Measurements from ENCODE around the gene DPF3. TPM values are rescaled to one million over a fixed set of nuclear protein-coding genes. Genes with fewer than 3 reads are reported as not detected.
A peak's percentile ranks its signal among the peaks of the same experiment; 100 is the strongest.

The DPF3 gene
- 6.0 TPM for polyA plus RNA-seq

- H3K4me1 Mint-ChIP-seq: peaks cover 10 to 21% (median 14%) of the 10 kb centered on the region in 3 donors
- no peaks in the 10 kb centered on the region for H3K9me3 Mint-ChIP-seq
- no peaks in the 10 kb centered on the region for H3K36me3 Mint-ChIP-seq
- H3K4me3 Mint-ChIP-seq: peak within 1 kb of the TSS; percentile 97 to 99 (median 98)
- H3K27me3 Mint-ChIP-seq: peaks cover 11% of the 10 kb centered on the region
- H3K27ac Mint-ChIP-seq: peak within 1 kb of the TSS; percentile 83 to 94 (median 89)
These were observed at the start of gene DPF3 for GRCh38 chr14:72893636-72894322. TSS of gene DPF3 (minus strand) at chr14:72894101. CDS start at chr14:72894088, 13 bp downstream.

- Mint-ChIP-seq H3K27ac (no peak overlapping the region), H3K9me3 (no peaks in the 10 kb centered on the region), H3K36me3 (peaks cover 6% of the 10 kb centered on the region), H3K4me3 (no peak overlapping the region), H3K4me1 (peaks cover 0 to 1% (median 0%) of the 10 kb centered on the region in 3 donors), H3K27me3 (no peaks in the 10 kb centered on the region)
These were observed 49.0 kb upstream of the DPF3 start for GRCh38 chr14:72942934-72943333.

GRCh38 chr14:72941286-72941985 lies 47.5 kb upstream of the DPF3 start:
- Mint-ChIP-seq H3K4me1 (peaks cover 5 to 9% (median 7%) of the 10 kb centered on the region in 3 donors), H3K27ac (peak overlapping the region in 1 of 3 donors; percentile 45), H3K36me3 (peaks cover 9% of the 10 kb centered on the region), H3K9me3 (no peaks in the 10 kb centered on the region), H3K4me3 (peak overlapping the region in 1 of 4 donors; percentile 18), H3K27me3 (no peaks in the 10 kb centered on the region)

GRCh38 chr14:72939630-72940029 lies 45.7 kb upstream of the DPF3 start:
- H3K27ac Mint-ChIP-seq: no peak overlapping the region
- no peaks in the 10 kb centered on the region for H3K27me3 Mint-ChIP-seq
- no peaks in the 10 kb centered on the region for H3K9me3 Mint-ChIP-seq
- peaks cover 5 to 13% (median 11%) of the 10 kb centered on the region in 3 donors for H3K4me1 Mint-ChIP-seq
- peaks cover 9% of the 10 kb centered on the region for H3K36me3 Mint-ChIP-seq
- H3K4me3 Mint-ChIP-seq: no peak overlapping the region

GRCh38 chr14:72932893-72933292 lies 39.0 kb upstream of the DPF3 start:
- Mint-ChIP-seq H3K36me3 (peaks cover 5% of the 10 kb centered on the region), H3K27me3 (no peaks in the 10 kb centered on the region), H3K4me1 (peaks cover 8 to 26% (median 21%) of the 10 kb centered on the region in 3 donors), H3K9me3 (no peaks in the 10 kb centered on the region), H3K27ac (no peak overlapping the region), H3K4me3 (no peak overlapping the region)

GRCh38 chr14:72929316-72930080 lies 35.6 kb upstream of the DPF3 start:
- Mint-ChIP-seq H3K27me3 (peaks cover 4% of the 10 kb centered on the region), H3K36me3 (peaks cover 2% of the 10 kb centered on the region), H3K4me1 (peaks cover 9 to 20% (median 18%) of the 10 kb centered on the region in 3 donors), H3K27ac (peak overlapping the region in 1 of 3 donors; percentile 12), H3K9me3 (no peaks in the 10 kb centered on the region), H3K4me3 (peak overlapping the region in 1 of 4 donors; percentile 51)

GRCh38 chr14:72928872-72929271 lies 35.0 kb upstream of the DPF3 start:
- no peaks in the 10 kb centered on the region for H3K9me3 Mint-ChIP-seq
- no peak overlapping the region for H3K27ac Mint-ChIP-seq
- peaks cover 11 to 20% (median 18%) of the 10 kb centered on the region in 3 donors for H3K4me1 Mint-ChIP-seq
- peaks cover 2% of the 10 kb centered on the region for H3K36me3 Mint-ChIP-seq
- no peak overlapping the region for H3K4me3 Mint-ChIP-seq
- H3K27me3 Mint-ChIP-seq: peaks cover 4% of the 10 kb centered on the region

GRCh38 chr14:72926292-72927028 lies 32.6 kb upstream of the DPF3 start, which contains the start of gene DCAF4:
TSS of gene DCAF4 (plus strand) at chr14:72926464. CDS start at chr14:72937979, 11,515 bp downstream.
- H3K9me3 Mint-ChIP-seq: no peaks in the 10 kb centered on the region
- peak within 1 kb of the TSS; percentile 92 to 99 (median 94) for H3K4me3 Mint-ChIP-seq
- H3K27ac Mint-ChIP-seq: peak within 1 kb of the TSS; percentile 93 to 97 (median 94)
- peaks cover 9 to 13% (median 11%) of the 10 kb centered on the region in 3 donors for H3K4me1 Mint-ChIP-seq
- H3K27me3 Mint-ChIP-seq: peaks cover 4% of the 10 kb centered on the region
- peaks cover 2% of the 10 kb centered on the region for H3K36me3 Mint-ChIP-seq

GRCh38 chr14:72925815-72926291 lies 32.0 kb upstream of the DPF3 start:
- Mint-ChIP-seq H3K27me3 (peaks cover 4% of the 10 kb centered on the region), H3K36me3 (peaks cover 2% of the 10 kb centered on the region), H3K4me1 (peaks cover 8 to 10% (median 9%) of the 10 kb centered on the region in 3 donors), H3K27ac (peak overlapping the region; percentile 92 to 97 (median 94)), H3K9me3 (no peaks in the 10 kb centered on the region), H3K4me3 (peak overlapping the region; percentile 92 to 99 (median 94))

GRCh38 chr14:72925171-72925759 lies 31.4 kb upstream of the DPF3 start:
- Mint-ChIP-seq H3K27me3 (peaks cover 4% of the 10 kb centered on the region), H3K9me3 (no peaks in the 10 kb centered on the region), H3K36me3 (no peaks in the 10 kb centered on the region), H3K4me1 (peaks cover 6 to 10% (median 8%) of the 10 kb centered on the region in 3 donors), H3K4me3 (peak overlapping the region; percentile 92 to 99 (median 94)), H3K27ac (peak overlapping the region in 2 of 3 donors; percentile 93 to 94)

GRCh38 chr14:72924337-72924736 lies 30.4 kb upstream of the DPF3 start:
- H3K27ac Mint-ChIP-seq: peak overlapping the region in 1 of 3 donors; percentile 25
- H3K9me3 Mint-ChIP-seq: no peaks in the 10 kb centered on the region
- H3K27me3 Mint-ChIP-seq: peaks cover 8% of the 10 kb centered on the region
- peak overlapping the region in 1 of 4 donors; percentile 39 for H3K4me3 Mint-ChIP-seq
- no peaks in the 10 kb centered on the region for H3K36me3 Mint-ChIP-seq
- peaks cover 6 to 10% (median 8%) of the 10 kb centered on the region in 3 donors for H3K4me1 Mint-ChIP-seq

- Mint-ChIP-seq H3K9me3 (no peaks in the 10 kb centered on the region), H3K36me3 (no peaks in the 10 kb centered on the region), H3K27me3 (peaks cover 8% of the 10 kb centered on the region), H3K4me1 (peaks cover 3 to 4% (median 3%) of the 10 kb centered on the region in 3 donors), H3K4me3 (no peak overlapping the region), H3K27ac (no peak overlapping the region)
These were observed 27.5 kb upstream of the DPF3 start for GRCh38 chr14:72921396-72921795.

- Mint-ChIP-seq H3K27ac (no peak overlapping the region), H3K36me3 (no peaks in the 10 kb centered on the region), H3K4me3 (no peak overlapping the region), H3K9me3 (no peaks in the 10 kb centered on the region), H3K27me3 (peaks cover 4% of the 10 kb centered on the region), H3K4me1 (peaks cover 0 to 3% (median 0%) of the 10 kb centered on the region in 3 donors)
These were observed 26.1 kb upstream of the DPF3 start for GRCh38 chr14:72920008-72920407.
